OCI-LY1 (cell line): Measurements from ENCODE around the gene SAPCD1.
A peak's percentile ranks its signal among the peaks of the same experiment; 100 is the strongest.

Experiments
- H2AFZ ChIP-seq: fragments of 200-600 bp; sonication (generic), shearing (Covaris generic); 2 replicates; pipeline ENCODE4 v1.6.0; 2014; ENCODE audit warnings: antibody characterized with exemption, mild to moderate bottlenecking, low read length
- H3F3A ChIP-seq: fragments of 200-600 bp; sonication (generic), shearing (Covaris generic); 2 replicates; pipeline ENCODE4 v1.6.0; 2014; ENCODE audit warnings: mild to moderate bottlenecking, antibody characterized with exemption, low read length, moderate library complexity; ENCODE audit not compliant: insufficient read depth
- H3K27ac ChIP-seq: fragments of 200-600 bp; sonication (generic); 2 replicates; pipeline ENCODE4 v1.5.1; 2014; ENCODE audit warnings: low read length, mixed run types, mild to moderate bottlenecking, low read depth; ENCODE audit not compliant: poor library complexity, severe bottlenecking
- H3K27me3 ChIP-seq: fragments of 200-600 bp; sonication (generic); 2 replicates; pipeline ENCODE4 v1.6.0; 2014; ENCODE audit warnings: antibody characterized with exemption, mild to moderate bottlenecking, low read length, moderate library complexity; ENCODE audit not compliant: insufficient read depth
- H3K36me3 ChIP-seq: fragments of 200-600 bp; sonication (generic); 2 replicates; pipeline ENCODE4 v1.6.1; 2014; ENCODE audit warnings: mild to moderate bottlenecking, antibody characterized with exemption, low read length, moderate library complexity, mixed read lengths; ENCODE audit not compliant: insufficient read depth
- H3K4me1 ChIP-seq: fragments of 200-600 bp; sonication (generic); 2 replicates; pipeline ENCODE4 v1.5.1; 2014; ENCODE audit warnings: mild to moderate bottlenecking, low read length, moderate library complexity; ENCODE audit not compliant: insufficient read depth, severe bottlenecking
- H3K4me2 ChIP-seq: fragments of 200-600 bp; sonication (generic), shearing (Covaris generic); 2 replicates; pipeline ENCODE4 v1.6.1; 2014; ENCODE audit warnings: low read length
- H3K4me3 ChIP-seq: fragments of 200-600 bp; sonication (generic); 2 replicates; pipeline ENCODE4 v1.5.1; 2014; ENCODE audit warnings: low read length, low read depth, mild to moderate bottlenecking, mixed read lengths; ENCODE audit not compliant: poor library complexity, severe bottlenecking
- H3K79me2 ChIP-seq: fragments of 200-600 bp; shearing (Covaris generic); 2 replicates; pipeline ENCODE4 v1.6.1; 2016; ENCODE audit warnings: mixed run types, low read length, mixed read lengths; ENCODE audit not compliant: insufficient read depth
- H3K9ac ChIP-seq: fragments of 200-600 bp; sonication (generic), shearing (Covaris generic); 2 replicates; pipeline ENCODE4 v1.6.1; 2014; ENCODE audit warnings: mild to moderate bottlenecking, low read length, mixed read lengths
- H3K9me2 ChIP-seq: fragments of 200-600 bp; sonication (generic), shearing (Covaris generic); 2 replicates; pipeline ENCODE4 v1.6.1; 2014; ENCODE audit warnings: low read depth, mild to moderate bottlenecking, low read length, mixed read lengths
- H3K9me3 ChIP-seq: fragments of 200-600 bp; shearing (Covaris generic); 2 replicates; pipeline ENCODE4 v1.6.1; 2014; ENCODE audit warnings: low read length, mixed read lengths
- H4K20me1 ChIP-seq: fragments of 200-600 bp; sonication (generic), shearing (Covaris generic); 2 replicates; pipeline ENCODE4 v1.6.0; 2016; ENCODE audit warnings: mild to moderate bottlenecking, low read length; ENCODE audit not compliant: insufficient read depth
- EZH2 ChIP-seq: fragments of 200-600 bp; sonication (generic), shearing (Covaris generic); IDR thresholded peaks from 2 replicates; pipeline ENCODE4 v1.8.0; 2017; ENCODE audit warnings: borderline replicate concordance, mixed run types, mild to moderate bottlenecking, antibody characterized with exemption, low read length, moderate library complexity, mixed read lengths
- TF ChIP-seq, protein P1 (sequence below): fragments of 200-600 bp; sonication (generic), shearing (Covaris generic); IDR thresholded peaks from 2 replicates; pipeline ENCODE4 v1.5.1; 2017; ENCODE audit warnings: mild to moderate bottlenecking, antibody characterized with exemption, low read length, moderate library complexity, mixed read lengths

Gene SAPCD1

DNA sequence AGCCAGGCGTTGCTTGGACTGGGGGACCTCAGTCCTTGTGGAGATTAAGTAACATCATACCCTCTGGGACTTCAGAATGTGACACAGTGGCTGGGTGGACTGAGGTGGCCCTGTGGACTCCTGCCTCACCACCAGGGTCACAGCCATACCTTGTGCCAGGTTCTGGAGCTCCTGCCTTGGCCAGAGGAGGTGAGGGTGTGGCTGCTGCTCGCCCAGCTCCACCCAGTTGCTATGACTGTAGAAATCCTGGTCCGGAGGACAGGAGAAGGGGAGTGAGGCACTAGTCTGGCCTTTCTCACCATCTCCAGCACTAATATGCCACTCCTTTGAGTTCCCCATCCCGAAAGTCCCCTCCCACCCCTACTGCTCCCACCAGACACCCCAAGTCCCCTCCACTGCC is 12.7 kb downstream of the SAPCD1 start:
- H3K36me3 ChIP-seq, result peaks cover 27% of the 10 kb centered on the region
- no peak overlapping the region for H2AFZ ChIP-seq
- TF ChIP-seq EZH2, result no peak
- TF ChIP-seq, protein P1, sequence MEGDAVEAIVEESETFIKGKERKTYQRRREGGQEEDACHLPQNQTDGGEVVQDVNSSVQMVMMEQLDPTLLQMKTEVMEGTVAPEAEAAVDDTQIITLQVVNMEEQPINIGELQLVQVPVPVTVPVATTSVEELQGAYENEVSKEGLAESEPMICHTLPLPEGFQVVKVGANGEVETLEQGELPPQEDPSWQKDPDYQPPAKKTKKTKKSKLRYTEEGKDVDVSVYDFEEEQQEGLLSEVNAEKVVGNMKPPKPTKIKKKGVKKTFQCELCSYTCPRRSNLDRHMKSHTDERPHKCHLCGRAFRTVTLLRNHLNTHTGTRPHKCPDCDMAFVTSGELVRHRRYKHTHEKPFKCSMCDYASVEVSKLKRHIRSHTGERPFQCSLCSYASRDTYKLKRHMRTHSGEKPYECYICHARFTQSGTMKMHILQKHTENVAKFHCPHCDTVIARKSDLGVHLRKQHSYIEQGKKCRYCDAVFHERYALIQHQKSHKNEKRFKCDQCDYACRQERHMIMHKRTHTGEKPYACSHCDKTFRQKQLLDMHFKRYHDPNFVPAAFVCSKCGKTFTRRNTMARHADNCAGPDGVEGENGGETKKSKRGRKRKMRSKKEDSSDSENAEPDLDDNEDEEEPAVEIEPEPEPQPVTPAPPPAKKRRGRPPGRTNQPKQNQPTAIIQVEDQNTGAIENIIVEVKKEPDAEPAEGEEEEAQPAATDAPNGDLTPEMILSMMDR, result no peak
- no peak overlapping the region for H3K4me3 ChIP-seq
- H3K4me2 ChIP-seq, result no peak overlapping the region
- H3K9me3 ChIP-seq, result no peaks in the 10 kb centered on the region
- H3K4me1 ChIP-seq, result peaks cover 9% of the 10 kb centered on the region
- no peaks in the 10 kb centered on the region for H3F3A ChIP-seq
- H3K9ac ChIP-seq, result no peak overlapping the region
- H3K9me2 ChIP-seq, result no peaks in the 10 kb centered on the region
- no peak overlapping the region for H3K27ac ChIP-seq
- H3K79me2 ChIP-seq, result no peaks in the 10 kb centered on the region
- no peaks in the 10 kb centered on the region for H4K20me1 ChIP-seq
- H3K27me3 ChIP-seq, result no peaks in the 10 kb centered on the region

- Histone ChIP-seq H3K27ac (no peak overlapping the region), H4K20me1 (no peaks in the 10 kb centered on the region), H3K9me3 (no peaks in the 10 kb centered on the region), H3K4me1 (peaks cover 9% of the 10 kb centered on the region), H2AFZ (no peak overlapping the region), H3K27me3 (no peaks in the 10 kb centered on the region), H3K4me3 (no peak overlapping the region), H3K9me2 (no peaks in the 10 kb centered on the region), H3K4me2 (no peak overlapping the region), H3F3A (no peaks in the 10 kb centered on the region), H3K36me3 (peaks cover 34% of the 10 kb centered on the region), H3K9ac (no peak overlapping the region), H3K79me2 (no peaks in the 10 kb centered on the region)
- no peak for TF ChIP-seq EZH2
- TF ChIP-seq, protein P1, result no peak
Observed at GRCh38 chr6:31775633-31776484, 13.4 kb downstream of the SAPCD1 start.

- H3K4me1 ChIP-seq, result peaks cover 9% of the 10 kb centered on the region
- H4K20me1 ChIP-seq, result no peaks in the 10 kb centered on the region
- no peak for TF ChIP-seq EZH2
- TF ChIP-seq, protein P1, result no peak
- no peak overlapping the region for H3K27ac ChIP-seq
- peak overlapping the region; percentile 1; the same call in 1 of the 2 replicates for H3K4me2 ChIP-seq
- no peaks in the 10 kb centered on the region for H3F3A ChIP-seq
- H2AFZ ChIP-seq, result no peak overlapping the region
- no peak overlapping the region for H3K9ac ChIP-seq
- H3K27me3 ChIP-seq, result no peaks in the 10 kb centered on the region
- no peaks in the 10 kb centered on the region for H3K9me2 ChIP-seq
- H3K79me2 ChIP-seq, result no peaks in the 10 kb centered on the region
- H3K4me3 ChIP-seq, result no peak overlapping the region
- H3K9me3 ChIP-seq, result no peaks in the 10 kb centered on the region
- H3K36me3 ChIP-seq, result peaks cover 40% of the 10 kb centered on the region
Observed at GRCh38 chr6:31776485-31776988, 14.1 kb downstream of the SAPCD1 start.
